HG03442 (cell line): ENCODE results near the gene MGLL.

Experiments used
- ATAC-seq: cut with Tn5 transposase; IDR thresholded peaks from one replicate; pipeline ENCODE4 v1.9.1; 2021; ENCODE audit warnings: mild to moderate bottlenecking, moderate library complexity; ENCODE audit not compliant: unreplicated experiment

Gene MGLL

DNA sequence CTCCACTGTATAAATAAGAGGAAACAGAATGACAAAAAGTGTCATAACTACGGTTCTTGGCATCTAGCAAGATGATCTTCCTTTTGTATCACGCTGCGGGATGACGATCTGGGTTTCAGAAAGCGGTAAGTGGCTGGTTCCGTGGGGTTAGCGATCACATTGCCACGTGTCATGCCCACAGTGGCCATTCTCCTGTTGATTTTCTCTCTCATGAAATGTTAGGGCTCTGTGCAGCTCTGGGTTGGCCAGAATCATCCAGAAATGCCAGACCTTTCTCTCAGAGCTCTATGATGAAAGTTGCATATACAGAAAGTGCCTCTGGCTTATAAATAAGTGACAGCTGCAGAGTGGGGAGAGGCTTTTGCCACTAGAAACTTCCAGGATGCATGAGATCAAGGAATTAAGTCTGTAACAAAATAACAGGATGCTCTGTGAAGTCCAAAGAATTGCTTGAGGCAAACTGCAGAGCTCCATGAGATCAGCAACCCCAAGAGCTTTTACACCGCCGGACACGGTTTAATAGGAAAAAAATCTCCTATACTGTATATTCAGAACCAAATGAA lies 78.0 kb downstream of the MGLL start:
- no peak for ATAC-seq

DNA sequence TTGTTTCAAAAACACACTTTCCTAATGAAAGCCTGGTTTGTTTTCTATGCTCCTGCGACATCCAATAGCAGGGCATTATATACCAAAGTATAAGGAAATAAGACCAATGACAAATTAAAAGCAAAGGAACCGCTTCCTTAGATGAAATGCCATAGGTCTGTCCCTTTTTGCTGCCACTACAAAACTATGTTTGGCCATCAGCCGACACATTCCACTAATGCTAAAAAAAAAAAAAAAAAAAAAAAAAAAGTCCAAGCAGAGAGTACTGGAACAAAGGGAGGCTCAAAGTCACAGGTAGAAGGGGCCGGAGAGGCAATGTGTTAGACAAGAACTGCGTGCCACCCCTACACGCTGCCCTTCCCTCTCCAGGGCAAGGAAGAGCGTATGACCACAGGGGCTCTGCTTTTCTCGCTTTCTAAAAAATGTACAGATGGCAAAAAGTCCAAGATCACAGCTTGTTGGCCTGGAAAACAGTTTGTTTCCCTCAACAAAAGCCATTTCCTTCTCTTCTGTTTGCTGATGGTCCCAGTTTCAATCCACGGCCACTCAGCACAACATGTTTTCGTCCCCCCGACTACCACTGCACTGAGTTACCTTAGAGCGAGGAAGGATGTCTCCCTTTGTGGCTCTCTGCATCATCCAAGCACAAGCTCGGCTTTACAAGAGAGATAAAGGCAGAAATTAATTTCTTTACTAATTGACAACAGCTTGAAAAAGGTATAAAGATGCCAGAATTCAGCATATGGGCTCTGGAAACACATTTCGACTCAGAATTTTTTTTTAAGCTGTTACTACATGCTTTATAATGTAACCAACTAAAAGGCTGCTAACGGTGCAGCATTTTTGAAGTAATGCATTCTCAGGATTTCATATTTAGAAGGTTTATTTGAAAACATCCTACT lies 78.7 kb downstream of the MGLL start:
- no peak for ATAC-seq

DNA sequence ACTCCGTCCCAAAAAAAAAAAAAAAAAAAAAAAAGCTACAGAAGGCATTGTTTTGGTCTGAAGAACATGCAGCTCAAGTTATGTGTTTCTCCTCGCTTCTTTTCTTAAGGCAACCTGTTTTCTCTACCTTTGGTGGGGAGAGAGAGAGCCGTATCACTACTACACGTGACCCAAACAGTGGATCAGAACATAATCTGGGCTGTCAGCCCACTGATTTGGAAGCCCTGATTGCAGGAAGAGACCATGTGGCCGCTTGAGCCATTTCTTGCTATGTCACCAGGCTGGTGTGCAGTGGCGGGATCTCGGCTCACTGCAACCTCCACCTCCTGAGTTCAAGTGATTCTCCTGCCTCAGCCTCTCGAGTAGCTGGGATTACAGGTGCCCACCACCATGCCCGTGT lies 79.7 kb downstream of the MGLL start:
- no peak for ATAC-seq

DNA sequence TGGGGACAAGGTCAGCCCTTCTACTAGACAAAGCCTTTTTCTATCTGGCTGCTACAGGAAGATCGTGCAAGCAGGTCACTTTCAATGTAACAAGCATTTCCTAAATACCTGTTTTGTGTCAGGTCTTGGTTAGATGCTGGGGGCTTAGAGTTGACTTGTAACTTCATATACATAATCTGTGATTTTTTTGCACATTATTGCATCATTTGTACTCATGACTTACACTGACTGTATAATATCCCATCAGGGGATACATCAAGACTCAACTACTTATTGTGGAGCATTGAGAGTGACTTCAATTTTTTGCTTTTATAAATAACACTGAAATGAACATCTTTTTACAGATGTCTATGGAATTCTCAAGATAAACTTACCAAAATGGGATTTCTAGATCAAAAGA lies 80.6 kb downstream of the MGLL start:
- no peak for ATAC-seq

DNA sequence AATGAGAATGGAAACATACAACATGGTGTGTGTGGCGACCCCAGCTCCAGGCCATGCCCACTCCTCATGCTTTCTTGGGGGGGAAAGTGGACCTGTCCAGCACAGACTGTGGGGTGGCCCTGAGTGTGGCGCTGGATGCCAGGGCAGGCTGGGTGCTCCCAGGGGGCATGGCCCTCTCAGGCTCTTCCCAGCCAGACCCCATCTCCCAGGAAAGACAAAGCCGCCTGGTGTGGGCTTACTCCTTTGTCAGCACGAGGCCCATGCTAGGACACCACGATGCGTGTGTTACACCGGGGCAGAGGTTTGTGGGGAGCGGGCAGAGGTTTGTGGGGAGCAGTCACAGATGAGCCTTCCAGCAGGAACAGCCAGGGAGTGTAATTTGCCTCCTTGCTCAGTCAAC lies 81.1 kb downstream of the MGLL start:
- no peak for ATAC-seq

DNA sequence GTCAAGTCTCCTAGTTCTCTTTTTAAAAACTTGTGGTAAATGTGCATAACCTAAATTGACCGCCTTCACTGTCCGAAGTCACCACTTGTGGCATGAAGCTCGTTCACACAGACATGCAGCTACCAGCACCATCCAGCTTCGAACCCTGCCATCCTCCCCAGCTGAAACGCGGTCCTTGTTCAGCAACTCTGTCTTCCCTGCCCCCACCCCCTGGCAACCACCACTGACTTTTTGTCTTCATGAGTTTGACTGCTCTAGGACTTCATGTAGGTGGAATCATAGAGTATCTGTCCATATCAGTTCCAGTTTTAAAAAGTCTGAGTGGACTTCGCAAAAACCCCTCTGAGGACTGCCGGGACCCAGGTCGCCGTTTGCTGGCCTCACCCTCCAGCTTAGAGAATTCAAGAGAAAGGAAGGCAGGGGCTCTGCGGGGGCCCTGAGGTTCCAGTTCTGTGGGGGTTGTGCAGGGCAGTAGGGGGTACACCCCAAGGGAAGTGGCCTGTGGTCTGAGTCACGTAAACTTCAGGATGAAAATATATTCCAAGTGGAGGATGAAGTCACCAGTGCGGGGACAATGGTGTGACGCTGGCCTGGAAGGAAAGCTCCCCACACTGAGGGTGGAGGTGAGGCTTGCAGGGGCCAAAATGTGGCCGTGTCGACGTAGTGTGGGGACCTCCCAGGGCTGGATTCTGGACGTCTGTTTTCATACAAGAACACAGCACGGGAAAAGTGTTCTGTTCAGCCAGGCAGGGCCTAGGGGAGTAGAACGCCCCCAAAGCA lies 82.0 kb downstream of the MGLL start:
- no peak for ATAC-seq

DNA sequence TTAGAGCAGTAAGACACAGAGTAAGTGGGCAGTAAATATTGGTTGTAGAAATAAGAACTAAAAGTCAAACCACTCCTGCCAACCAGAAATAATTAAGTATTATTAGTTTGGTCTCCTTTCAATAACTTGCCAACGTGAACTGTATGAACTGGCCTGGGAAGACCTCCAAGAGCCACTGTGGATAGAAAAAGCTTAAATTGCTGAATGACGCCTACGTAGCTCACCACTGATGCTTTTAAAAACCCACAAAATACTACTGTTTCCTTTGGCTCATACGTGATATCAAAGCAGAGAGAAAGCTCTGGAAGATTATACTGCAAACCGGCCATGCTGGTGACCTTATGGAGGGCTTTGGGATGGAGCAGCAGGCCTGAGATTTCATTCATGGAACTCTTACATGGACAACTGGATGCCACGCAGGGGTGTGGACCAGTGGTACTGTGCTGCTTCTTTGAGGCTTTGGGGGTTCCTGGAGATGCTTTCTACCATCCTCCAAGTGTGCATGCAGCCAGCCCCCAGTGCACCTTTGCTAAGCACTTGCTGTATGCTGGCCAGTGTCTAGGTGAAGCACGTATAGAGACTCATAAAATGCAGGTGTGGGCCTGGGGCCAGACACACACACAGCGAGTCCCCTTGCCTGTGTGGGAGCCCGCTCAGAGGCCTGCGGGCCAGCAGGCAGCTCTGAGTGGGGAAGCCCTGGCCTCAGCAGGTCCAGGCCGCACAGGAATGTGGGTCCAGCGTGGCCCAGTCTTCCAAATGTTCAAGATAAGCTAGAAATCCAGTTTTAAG lies 82.8 kb downstream of the MGLL start:
- ATAC-seq: no peak

DNA sequence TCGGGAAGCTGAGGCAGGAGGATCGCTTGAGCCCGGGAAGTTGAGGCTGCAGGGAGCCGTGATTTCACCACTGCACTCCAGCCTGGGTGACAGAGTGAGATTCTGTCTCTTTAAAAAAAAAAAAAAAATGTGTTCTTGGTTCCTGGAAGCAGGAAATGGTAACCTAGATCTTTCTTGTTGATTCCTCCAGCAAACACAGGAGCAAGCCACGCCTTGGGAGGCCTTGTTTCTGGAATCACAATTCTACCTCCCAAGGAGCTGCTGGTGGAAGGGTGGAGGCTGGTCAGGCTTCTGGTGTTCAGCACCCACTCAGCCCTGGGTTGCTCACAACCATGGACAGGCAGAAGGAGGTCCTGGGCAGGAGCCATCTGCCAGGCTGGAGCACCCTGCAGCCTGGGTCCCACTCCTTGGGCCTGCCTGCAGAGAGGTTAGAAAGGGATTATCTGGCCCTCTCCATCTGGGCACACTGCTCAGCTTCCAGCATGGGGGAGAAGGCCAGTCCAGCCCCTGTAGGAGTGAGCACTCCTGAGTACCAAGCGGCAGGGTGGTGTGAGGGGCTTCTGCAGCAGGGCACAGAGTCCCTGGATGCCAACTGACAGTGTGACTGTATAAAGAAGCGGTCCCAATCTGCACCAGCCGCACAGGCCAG lies 84.0 kb downstream of the MGLL start:
- ATAC-seq: no peak

DNA sequence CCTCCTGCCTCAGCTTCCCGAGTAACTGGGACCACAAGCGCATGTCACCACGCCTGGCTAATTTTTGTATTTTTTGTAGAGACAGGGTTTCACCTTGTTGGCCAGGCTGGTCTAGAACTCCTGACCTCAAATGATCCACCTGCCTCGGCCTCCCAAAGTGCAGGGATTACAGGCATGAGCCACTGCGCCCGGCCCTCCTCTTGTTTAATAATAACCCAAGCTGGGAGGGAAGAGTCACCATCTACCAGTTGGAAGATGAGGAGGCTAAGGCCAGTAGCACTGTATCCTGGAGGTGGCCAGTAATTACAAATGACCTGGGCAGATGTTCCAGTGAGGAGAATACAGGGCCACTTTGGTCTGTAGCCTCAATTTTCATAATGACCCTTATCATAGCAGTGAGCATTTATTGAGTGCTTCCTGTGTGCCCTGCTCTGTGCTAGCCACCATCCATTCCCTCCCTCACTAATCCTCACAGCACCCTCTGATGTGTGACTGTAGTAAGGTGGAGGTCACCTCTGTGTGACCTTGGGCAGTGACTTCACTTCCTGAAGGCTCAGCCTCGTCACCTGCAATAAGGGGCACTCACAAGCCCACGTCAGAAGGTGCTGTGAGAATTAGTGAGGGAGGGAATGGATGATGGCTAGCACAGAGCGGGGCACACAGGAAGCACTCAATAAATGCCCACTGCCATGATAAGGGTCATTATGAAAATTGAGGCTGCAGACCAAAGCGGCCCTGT lies 85.3 kb downstream of the MGLL start:
- ATAC-seq: no peak

DNA sequence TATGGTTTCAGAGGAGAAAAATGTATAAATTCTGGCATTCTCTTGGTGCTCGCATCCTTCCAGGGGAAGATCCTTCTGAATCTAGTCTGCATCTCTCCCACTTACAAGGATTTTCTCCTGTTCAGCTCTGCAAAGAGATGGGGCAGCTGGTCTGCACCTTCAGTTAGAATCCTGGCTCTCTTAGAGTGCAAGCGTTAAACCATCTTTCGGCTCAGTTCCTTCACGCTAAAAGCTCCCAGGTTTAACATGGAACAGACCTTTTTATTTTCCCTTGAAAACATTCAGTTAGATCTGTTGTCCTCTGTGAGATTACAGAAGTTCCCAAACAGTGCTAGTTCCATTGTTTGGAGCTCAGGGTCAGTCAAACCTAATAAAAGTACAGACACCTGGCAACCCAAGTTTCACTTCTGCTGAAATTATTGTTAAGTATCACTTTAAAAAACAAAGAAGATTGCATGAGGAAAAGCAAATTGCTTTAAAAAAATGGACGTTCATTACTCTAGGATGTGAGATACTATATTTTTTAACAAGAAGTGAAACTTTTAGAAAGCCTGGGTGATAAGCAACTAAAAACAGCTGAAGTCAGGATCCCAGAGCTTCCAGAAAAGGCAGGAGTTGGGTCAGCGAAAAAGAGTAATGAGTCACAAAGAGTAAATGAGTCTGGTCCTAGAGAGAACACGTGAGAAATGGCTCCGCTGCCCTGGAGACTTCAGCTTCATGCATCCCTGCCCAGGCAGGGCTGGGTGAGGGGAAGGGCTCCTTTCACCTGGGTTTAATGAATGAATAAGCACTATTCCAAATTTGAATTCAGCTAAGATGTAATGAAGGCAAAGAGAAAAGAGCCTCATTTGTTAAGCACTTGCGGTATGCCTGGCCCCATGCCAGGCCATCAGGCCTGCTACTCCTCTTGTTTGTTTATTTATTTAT lies 86.3 kb downstream of the MGLL start:
- ATAC-seq: peak; percentile 82

DNA sequence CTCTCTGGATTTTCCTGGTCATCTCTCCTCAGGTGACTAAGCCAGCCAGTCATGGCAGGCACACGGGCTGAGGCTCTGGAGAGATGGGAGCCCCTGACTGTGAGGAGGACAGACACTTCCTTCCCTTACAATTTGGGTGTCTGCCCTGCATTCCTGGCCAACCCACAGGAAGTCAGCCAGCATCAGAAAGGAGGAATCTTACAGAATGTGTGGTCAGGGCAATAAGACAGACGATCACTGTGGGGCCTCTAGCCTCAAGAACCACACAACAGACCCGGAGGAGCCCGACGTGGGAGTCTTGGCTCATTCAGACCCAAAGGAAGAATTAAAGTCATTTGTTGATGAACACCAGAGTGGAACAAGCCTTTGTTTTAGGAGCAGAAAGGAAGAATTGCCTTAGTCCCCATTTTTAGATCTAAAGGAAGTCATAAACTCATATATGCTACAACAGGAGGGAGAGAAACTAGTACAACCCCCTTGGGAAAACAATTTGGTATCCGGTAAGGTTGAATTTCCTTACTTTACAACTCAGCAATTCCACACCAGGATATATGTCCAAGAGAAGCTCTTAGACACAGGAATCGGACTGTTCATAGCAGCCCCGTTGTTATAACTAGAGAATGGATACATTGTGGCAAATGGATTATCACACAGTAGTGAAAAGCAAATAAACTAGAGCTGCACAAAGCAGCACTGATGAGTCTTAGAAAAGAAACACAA lies 87.4 kb downstream of the MGLL start:
- no peak for ATAC-seq

DNA sequence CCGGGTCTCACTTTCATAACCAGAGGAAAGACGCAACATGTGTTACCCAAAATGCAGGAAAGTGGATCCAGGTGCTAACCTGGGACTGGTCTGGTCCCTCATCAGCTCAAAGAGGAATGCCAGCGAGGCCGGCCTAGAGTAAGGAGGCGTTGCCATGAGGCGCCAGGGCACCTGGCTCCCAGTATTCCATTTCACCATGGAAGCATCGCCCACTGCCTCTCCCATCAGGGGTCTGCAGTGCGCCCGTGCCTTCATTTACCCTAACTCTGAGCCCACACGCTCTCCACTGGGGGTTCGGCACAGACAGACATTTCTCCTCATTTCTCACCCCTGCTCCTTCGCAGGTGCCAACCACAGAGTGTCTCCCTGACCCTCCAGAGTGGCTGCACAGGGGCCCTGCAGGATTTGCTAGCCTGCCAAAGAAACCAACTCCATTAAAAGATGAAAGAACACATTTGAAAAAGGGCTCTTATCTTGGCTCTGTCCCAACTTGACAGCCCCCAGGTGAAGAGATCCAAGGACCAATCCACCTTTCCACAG lies 88.1 kb downstream of the MGLL start:
- no peak for ATAC-seq

DNA sequence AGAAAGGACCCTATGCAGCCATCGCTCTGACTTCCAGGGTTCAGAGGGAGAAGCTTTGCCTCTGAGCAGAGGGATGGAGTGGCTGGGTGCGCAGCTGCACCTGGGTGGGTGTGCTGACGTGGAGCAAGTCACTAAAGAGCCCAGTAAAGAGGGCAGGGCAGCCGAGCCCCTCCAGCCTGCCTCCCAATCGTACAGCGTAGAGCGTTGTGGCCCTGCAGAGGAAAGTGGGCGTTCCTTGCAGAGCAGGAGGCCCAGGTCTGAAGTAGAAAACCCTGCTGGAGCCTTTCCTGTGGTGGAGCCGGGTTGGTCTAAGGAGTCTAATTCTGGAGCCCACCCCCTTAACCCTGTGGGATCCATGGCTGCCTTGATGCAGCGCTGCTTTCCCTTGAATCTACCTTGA lies 88.5 kb downstream of the MGLL start:
- no peak for ATAC-seq

DNA sequence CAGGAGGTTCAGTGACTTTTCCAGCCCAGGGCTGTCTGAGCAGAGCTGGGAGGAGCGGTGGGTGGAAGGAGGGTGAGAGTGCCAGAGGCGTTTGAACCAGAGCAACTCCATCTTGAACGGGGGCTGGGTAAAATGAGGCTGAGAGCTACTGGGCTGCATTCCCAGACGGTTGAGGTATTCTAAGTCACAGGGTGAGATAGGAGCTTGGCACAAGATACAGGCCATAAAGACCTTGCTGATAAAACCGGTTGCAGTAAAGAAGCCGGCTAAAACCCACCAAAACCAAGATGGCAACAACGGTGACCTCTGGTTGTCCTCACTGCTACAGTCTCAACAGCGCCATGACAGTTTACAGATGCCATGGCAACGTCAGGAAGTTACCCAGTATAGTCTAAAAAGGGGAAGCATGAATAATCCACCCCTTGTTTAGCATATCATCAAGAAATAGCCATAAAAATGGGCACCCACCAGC lies 89.4 kb downstream of the MGLL start:
- no peak for ATAC-seq

DNA sequence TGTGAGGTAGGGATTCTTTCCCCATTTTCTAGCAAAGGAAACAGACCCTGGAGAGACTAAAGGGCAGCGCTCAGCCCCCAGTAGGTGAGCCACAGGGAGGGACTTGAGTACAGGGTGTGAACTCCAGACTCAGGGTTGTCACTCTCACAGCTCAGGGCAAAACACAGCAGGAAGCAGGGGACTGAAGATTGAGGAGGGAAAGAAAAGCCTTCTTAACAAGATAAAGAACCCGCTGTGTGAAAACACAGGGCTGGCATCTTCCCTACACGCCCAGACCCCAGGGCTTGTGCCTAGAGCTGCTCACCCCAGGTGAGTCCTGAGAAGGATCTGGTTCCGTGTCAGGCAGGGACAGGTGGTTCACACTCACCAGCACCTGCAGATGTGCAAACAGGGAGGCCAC lies 90.0 kb downstream of the MGLL start:
- ATAC-seq: no peak

DNA sequence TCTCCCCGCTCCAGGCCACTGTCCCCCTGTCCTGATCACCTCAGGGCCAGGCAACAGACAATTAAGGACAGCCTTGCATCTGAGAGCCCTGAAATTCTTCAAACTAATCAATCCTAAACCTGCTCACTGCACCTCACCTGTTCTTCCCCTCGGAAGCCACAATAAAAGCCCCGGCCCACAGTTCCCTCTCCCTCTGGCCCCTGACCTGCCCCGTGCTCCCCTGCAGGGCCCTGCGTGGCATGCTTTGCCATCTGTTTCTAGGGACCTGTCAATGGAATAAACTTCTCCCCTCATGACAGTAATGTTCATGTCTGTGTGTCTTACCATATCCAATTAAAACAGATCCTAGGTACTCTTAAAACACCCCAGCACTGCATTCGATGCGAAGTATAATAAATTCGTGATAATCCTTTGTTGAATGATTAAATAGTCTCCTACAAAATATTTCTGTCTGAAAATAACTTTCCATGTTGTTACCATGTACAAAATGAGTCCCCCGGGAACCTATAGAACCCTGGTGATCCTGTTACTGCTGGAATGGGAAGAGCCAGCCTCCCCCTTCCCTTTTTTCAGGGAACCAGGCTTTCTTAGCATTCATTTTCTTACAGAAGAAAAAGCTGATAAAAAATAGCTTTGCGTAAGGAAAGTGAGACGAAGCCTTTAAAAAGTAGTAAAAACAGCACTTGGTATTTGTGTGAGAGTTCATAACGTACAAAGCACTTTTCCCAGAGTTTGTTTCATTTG lies 90.6 kb downstream of the MGLL start:
- no peak for ATAC-seq

DNA sequence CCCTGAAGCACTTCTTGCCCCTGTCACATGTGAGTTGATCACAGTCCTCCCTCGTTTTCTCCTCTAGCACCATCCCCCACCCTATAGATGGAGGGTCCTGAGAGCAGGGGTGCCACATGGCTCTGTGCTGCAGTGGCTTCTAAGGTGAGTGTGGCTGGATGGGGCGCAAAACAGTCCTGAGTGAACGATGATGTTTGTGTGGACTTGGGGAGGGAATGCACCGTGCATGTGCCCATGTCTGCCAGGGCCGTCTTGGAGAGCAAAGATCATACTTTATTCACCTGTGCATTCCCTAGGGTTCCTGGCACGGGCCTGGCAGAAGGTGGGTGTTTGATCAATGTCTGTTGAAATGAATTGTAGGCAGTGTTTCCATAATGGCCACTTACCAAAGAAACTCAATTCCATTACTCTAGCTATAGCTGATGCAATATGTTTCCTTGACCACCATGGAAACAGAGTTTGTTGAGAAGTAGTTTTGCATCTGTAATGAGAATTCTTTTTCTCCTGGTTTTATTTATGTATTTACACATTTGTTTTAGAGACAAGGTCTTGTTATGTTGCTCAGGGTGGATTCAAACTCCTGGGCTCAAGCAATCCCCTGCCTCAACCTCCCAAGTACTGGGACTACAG lies 91.5 kb downstream of the MGLL start:
- ATAC-seq: no peak
